Activated CD4-positive, alpha-beta T cell treated with anti-CD3 and anti-CD28 coated beads, Interleukin-2, amount 50 U/mL, for 4 hours (primary cell): ENCODE measurements around the gene P3H1.
A peak's percentile ranks its signal among the peaks of the same experiment; 100 is the strongest.
"Not testable (repeated sequence)": the region's sequence is repeated elsewhere in the genome, so short reads cannot be mapped to it uniquely, and the experiment has no call there.

Source experiments
- DNase-seq, 2 experiments: peaks; one replicate each; pipeline ENCODE4 v3.0.0-alpha.2; 2020

The P3H1 gene

DNA sequence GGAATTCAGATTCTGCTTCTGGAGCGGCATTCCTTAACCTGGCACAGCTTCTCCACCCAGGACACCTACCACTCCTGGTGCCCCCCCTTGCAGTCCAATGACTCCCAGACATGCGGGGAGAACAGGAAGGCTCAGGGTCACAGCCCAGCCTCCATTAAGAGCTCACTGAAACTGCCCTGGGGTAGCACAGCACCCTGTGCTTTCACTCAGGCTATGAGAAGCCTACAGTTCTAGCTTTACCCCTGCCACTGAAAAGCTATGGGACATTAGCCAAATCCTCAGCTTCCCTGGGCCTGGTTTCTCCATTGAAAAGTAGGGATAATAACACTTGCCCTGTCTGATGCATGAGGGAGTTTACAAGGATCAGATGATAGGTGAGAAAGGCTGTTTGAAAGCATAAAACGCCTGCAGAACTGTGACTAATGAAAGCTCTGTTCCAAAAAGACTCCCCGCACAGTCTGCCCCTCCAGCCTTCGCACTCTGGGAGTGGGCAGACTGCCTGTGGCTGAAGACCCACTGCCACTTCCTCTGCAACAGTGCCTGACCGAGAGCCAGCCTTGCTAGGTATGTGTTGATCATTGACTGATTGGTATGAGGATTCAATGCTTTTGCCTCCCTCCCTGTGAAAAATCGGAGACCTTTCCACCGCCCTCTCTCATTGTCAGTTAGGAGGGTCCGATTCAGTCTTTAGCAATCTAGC is 24.1 kb downstream of the P3H1 start:
- DNase-seq: no peak

DNA sequence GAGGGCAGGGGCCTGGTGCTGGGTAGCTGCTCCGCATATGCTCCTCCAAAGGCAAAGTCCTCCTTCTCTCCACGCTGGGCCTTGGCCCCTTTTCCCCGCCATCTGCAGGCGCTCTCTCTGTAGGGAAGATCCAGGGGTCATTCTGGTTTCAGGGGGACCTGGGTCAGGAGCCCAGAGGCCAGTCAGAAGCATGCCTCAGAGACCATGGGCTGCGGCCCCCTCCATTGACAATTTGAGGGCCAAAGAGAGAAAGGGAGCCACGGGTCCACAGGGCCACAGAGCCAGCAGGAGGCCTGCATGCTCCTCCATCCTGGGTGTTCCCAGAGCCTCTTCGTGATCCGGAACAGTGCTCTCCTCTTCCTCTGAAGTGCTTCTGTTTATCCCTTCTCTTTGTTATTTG is 24.7 kb downstream of the P3H1 start:
- no peak for DNase-seq

- no peak for DNase-seq
Observed at GRCh38 chr1:42741706-42742105, 25.1 kb downstream of the P3H1 start.

DNA sequence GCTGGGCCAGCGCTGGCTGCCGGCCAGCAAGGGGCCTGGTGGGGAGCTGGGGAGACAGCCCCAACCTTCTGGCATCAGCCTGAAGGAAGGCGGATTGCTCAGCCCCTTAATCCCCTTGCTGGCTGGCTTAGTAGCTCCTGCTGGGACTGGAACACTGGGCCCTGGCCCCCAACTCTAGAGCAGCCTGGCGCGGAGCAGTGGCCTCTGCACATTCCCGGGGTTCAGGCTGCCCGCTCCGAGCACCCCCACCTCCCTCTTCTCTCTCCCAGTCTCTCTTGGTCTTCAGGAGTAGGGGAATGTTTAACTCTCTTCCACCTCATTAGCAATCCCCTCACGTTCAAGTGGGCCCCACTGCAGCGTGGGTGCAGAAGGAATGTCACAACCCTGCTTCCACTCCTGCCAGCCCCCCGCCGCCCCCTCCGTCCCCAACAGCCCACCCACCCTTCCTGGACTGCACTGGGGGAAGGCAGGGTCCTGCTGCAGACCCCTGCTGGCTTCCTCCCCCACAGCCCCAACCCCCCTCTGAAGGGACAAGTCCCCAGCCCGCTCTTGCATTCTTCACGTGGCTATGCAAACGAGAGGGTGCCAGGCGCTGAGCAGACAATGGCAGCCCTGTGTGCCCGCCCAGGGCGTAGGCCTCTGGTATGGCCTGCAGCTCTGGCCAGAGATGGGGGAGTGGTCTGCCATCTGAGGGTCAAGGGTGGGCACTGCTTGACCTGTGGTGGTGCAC is 25.8 kb downstream of the P3H1 start:
- no peak for DNase-seq

DNA sequence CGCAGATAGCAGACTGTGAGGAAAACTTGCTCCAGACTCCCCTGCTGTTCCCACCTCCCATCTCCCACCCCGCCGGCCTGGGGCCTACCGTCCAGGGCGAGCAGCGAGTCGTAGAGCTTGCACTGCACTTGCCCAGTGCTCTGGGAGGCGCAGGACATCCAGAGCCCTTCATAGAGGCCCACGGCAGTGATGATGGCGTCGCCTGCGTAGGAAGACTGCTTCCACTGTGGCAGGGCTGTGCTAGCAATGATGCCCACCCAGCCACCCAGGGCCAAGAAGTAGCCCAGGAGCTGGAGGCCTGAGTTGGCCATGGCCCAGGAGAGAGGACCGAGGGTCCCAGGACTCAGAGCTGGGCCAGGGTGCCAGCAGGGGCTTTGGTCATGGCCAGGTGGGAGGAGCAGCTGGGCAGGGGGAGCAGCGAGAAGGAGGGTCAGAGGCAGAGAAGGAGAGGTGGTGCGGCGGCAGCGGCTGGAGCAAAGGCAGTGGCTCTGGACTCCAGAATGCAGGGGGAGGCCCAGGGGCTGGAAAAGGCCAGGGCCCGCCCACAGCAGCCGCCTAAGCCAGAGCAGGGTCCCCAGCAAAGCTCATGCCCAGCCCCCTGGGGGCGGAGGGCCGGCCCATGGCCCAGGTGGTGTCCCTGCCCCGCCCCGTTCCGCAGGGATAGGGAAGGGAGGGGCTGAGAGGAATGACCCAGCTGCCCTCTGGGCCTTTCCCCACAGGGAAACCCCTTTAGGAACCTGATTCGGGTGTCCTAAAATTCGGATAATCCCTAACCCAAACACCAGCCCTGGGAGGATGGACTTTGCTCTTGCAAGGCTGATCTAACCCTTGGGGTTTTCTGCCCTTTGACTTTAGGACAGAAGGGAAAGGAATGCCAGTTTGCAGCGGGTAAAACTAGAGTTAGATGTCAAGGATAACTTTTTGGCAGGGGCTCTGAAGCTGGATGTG is 26.8 kb downstream of the P3H1 start, which contains the start of gene CLDN19:
TSS of gene CLDN19 (minus strand) at position 484 of the 948 bp plus-strand sequence. CDS start at position 311, 173 bp downstream.
- no peak for DNase-seq

DNA sequence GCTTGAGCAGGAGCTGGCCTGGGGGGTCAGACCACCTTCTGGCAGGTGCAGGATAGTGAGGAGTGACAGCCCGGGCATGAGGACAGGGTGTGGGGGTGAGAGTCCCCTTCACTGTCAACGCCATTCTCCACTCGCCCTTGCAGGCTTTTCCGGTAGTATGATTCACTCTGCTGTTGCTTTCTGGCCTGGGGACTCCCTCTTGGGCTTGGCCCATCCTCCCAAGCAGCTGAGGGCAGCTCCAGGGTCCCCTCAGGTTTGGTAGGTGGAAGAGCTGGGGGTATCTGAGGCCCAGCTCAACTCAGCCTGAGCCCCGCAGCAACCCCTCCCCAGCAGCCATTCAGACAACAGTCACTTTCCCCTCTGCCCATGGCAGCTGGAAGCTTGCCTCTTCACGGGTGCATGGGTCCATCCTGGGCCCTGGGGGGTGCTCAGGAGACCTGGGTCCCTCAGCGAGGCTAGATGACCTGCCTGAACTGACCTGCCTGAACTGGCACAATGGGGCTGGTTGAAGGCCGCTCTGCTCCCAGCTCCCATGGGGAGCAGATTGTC is 28.1 kb downstream of the P3H1 start:
- no peak for DNase-seq

GRCh38 chr1:42737986-42738677 is 28.7 kb downstream of the P3H1 start:
- no peak for DNase-seq

GRCh38 chr1:42737257-42737656 is 29.6 kb downstream of the P3H1 start:
- DNase-seq: no peak

DNA sequence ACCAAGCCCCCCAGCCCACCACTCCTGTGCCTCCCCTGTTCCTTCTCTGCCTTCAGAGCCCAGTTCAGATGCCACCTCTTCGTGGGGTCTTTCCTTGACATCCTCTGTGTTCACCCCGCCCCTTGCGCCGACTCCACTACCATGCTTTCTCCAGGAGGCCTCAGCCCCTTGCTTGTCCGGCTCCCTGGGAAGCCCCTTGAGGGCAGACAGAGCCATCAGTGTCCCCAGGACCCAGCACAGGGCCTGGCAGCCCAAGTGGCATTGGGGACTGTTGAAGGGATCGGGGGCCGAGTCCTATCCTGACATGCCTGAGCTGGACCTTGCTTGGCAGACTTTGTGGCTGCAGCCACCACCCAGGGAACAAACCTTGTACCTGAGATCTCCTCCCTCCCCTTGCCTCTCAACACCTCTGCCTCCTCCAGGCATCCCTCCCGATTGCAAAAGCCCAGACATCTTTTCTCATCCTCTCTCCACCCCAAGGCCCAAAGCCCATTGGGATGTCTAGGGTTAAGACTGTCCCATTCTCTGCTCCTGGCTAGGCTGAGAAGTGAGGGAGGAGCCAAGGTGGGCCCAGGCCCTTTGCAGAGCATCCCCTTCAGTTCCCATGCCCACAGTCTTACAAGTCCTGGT is 30.1 kb downstream of the P3H1 start:
- DNase-seq: no peak

DNA sequence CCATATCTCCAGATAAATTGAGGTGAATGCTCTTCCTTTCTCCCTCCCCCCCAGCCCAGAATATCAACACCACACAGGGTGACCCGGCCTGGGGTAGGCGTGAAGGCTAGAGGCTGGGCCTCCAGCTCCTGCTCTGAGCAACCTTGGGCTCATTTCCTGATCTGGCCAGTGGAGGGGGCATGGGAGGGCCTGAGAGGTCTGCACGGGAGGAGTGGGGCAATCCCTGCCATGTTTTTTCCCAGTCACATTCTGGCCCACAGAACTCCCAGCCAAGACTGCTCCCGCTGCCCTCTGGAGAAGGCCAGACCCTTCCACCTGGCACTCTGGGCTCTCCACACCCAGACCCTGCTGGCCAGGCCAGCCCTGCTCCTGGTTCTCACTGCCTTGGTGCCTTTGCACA is 30.7 kb downstream of the P3H1 start:
- DNase-seq: no peak

DNA sequence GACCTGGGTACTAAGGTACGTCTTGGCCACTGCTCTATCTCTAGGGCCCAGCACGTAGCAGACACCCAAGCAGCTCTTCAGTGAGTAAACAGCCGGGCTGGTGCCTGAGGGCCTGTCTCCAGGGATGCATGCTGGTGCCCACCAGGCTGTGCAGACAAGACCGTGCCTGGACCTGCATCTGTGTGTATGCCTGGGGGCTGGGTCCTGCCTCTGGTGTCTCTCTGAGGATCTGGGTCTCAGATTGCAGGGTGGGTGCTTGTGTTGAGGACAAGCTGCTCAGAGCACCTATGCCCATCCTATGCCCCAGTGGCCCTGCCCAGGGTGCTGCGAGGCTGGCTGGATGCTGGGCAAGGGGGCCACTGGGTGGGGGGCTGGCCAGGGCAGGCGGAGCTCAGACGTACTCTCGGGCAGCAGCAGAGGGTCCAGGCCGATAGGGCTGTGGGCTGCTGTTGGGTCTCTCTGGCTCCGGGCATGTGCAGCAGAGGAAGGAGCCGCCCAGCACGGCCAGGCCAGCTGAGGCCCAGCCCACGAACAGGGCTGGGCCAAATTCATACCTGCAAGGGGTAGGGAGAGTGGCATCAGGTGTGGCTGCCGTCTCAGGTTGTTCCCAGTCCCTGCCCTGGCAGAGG is 31.2 kb downstream of the P3H1 start:
- DNase-seq: no peak

GRCh38 chr1:42735056-42735455 is 31.8 kb downstream of the P3H1 start:
- no peak for DNase-seq

DNA sequence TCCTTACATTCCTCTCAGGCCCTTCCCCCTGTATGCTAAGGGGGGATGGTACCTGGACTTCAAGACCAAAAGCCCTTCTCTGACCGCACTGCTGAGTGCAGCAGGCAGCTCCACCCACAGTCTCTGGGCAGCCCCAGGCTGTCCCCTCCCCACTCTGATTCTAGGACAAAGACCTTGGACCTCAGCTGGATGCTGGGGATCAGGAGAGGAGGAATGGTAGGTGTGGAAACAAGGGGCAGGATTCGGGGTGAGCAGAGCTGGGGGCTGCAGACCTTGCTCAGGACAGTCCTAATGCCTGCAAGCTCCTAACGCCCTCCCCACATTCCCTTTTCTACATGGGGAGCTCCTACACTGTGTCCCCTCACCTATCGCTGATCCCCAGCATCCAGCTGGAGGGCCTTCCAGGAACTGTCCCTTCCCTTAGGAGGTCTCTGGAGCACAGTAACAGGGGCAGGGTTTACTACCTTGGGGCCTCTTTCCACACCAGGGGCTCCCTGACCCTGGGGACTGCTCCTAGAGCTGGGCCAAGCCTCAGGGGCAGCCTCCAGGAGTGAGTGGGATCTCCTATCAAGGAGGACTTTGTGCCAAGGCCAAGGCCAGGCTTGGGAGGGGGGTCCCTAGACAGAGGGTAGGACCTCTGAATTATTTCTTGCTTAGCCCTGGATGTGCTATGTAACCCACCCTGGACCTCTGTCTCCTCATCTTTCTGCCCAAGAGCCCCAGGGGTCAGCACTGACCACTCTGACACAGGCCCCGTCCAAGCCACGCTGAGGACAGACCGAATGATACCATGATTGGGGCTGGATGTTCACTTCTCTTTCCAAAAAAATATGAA is 32.4 kb downstream of the P3H1 start:
- no peak for DNase-seq

GRCh38 chr1:42733415-42734200 is 33.2 kb downstream of the P3H1 start:
- no peak for DNase-seq

DNA sequence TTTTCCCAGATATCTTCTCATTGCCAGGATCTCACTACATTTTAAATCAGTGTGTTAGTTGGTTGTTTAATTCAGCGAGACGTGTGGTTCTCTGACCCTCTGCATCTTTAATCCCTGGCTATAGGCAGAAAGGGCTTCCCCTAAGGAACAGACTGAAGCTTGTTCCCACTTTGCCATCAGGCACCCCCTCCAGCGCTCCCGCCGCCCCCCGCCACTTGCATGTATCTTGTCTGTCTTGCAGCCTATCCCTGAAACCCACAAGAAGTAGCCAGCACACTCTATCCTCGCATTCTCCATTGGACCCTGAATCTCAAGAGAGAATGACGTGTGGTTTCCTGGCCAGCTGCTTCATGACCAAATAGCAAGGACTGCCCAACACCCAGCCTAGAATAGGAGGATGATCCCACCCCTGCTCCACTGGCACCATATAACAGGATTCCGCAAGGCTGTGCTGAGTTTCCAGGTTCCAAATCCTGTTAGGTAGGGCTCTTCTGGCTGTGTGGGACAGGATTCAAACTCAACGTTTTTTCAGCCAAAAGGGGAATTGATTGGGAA is 34.6 kb downstream of the P3H1 start:
- no peak for DNase-seq

DNA sequence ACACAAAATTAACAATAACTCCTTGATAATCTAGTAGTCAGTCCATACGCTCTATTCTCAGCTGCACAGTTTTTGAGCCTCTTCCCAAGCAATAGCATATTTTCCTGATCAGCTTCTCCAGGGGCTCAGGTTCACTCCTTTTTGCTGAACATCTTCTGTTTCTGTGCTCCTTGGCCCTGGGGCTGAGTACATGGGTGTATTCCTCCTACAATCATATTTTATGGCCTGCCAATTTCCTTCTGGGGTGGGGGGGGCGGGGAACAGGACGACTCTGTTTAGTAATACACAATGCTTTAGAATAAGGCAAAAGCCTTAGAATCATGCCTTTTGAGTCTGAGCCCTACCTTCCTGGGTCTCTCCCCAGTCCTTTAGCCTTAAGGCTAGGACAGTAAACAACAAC is 35.2 kb downstream of the P3H1 start:
- DNase-seq: no peak

GRCh38 chr1:42730988-42731387 is 35.8 kb downstream of the P3H1 start:
- DNase-seq: peak; percentile 38 to 46

GRCh38 chr1:42730002-42730401 is 36.8 kb downstream of the P3H1 start:
- no peak for DNase-seq

- not testable (repeated sequence) for DNase-seq
Observed at GRCh38 chr1:42725820-42726219, 41.0 kb downstream of the P3H1 start.
